DOHH2 (cell line): ENCODE measurements around the gene PACS2.

ENCODE experiments used
- H3F3A ChIP-seq: fragments of 200-600 bp; sonication (generic), shearing (Covaris generic); 2 replicates; pipeline ENCODE4 v1.6.0; 2016; ENCODE audit warnings: antibody characterized with exemption, mild to moderate bottlenecking; ENCODE audit not compliant: control insufficient read depth, insufficient read depth
- H3K27ac ChIP-seq: fragments of 200-600 bp; sonication (generic); 2 replicates; pipeline ENCODE4 v1.5.1; 2014; ENCODE audit warnings: low read depth, mild to moderate bottlenecking, low read length, moderate library complexity
- H3K27me3 ChIP-seq: fragments of 200-600 bp; sonication (generic); 2 replicates; pipeline ENCODE4 v1.6.1; 2014; ENCODE audit warnings: mild to moderate bottlenecking, low read length, mixed read lengths; ENCODE audit not compliant: control insufficient read depth
- H3K36me3 ChIP-seq: fragments of 200-600 bp; sonication (generic); 2 replicates; pipeline ENCODE4 v1.6.1; 2014; ENCODE audit warnings: mild to moderate bottlenecking, low read length, moderate library complexity, mixed read lengths; ENCODE audit not compliant: control insufficient read depth
- H3K4me1 ChIP-seq: fragments of 200-600 bp; sonication (generic); 2 replicates; pipeline ENCODE4 v1.6.1; 2014; ENCODE audit warnings: mild to moderate bottlenecking, low read length, mixed read lengths; ENCODE audit not compliant: control insufficient read depth
- H3K4me2 ChIP-seq: fragments of 200-600 bp; sonication (generic); 2 replicates; pipeline ENCODE4 v1.6.0; 2014; ENCODE audit warnings: mild to moderate bottlenecking, low read length, moderate library complexity
- H3K4me3 ChIP-seq: fragments of 200-600 bp; sonication (generic); 2 replicates; pipeline ENCODE4 v1.5.1; 2014; ENCODE audit warnings: mild to moderate bottlenecking, low read length, mixed read lengths
- H3K79me2 ChIP-seq: fragments of 200-600 bp; sonication (generic); 2 replicates; pipeline ENCODE4 v1.6.1; 2014; ENCODE audit warnings: mild to moderate bottlenecking, low read length, mixed read lengths; ENCODE audit not compliant: control insufficient read depth
- H3K9me2 ChIP-seq: fragments of 200-600 bp; sonication (generic); replicated peaks from 2 replicates; pipeline ENCODE4 v1.6.1; 2014; ENCODE audit warnings: mild to moderate bottlenecking, low read length, mixed read lengths; ENCODE audit not compliant: control insufficient read depth
- H3K9me3 ChIP-seq: fragments of 200-600 bp; sonication (generic); 2 replicates; pipeline ENCODE4 v1.6.1; 2014; ENCODE audit warnings: antibody characterized with exemption, low read length, mixed read lengths; ENCODE audit not compliant: control insufficient read depth, insufficient read depth
- H4K20me1 ChIP-seq: fragments of 200-600 bp; sonication (generic); 2 replicates; pipeline ENCODE4 v1.6.0; 2014; ENCODE audit warnings: low read depth, mild to moderate bottlenecking, antibody characterized with exemption, low read length, moderate library complexity; ENCODE audit not compliant: control insufficient read depth, insufficient read depth
- EZH2phosphoT487 ChIP-seq: fragments of 200-600 bp; sonication (generic); IDR thresholded peaks from 2 replicates; pipeline ENCODE4 v1.6.1; 2017; ENCODE audit warnings: borderline replicate concordance, mild to moderate bottlenecking, antibody characterized with exemption, low read length, moderate library complexity, mixed read lengths
- TF ChIP-seq, protein P1 (sequence below): fragments of 200-600 bp; sonication (generic); IDR thresholded peaks from one replicate; pipeline ENCODE4 v1.5.1; 2014; ENCODE audit warnings: antibody characterized with exemption, mild to moderate bottlenecking, low read depth, low read length; ENCODE audit not compliant: poor library complexity, severe bottlenecking

PACS2 gene

DNA sequence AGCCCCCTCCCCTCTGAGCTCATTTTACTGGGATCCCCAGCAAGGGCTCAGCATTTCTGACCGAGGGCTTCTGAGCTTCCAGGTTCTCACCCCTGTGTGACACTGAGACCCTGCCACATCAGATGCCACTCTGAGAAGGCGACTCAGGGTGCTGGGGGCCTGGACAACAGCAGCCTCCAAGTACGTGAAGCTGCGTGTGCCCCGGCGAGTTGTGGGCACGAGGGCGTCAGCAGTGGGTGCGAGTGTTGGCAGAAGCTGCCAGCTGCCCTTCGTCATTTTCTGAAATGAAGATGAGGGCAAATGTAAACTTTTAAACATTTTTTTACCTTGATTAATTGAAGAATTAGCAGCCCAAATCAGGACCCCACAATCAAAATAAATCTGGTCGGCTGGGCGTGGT lies 51.1 kb downstream of the PACS2 start:
- Histone ChIP-seq H3K4me1 (peaks cover 13% of the 10 kb centered on the region), H3K4me3 (no peak overlapping the region), H3K9me2 (no peaks in the 10 kb centered on the region), H3K79me2 (no peaks in the 10 kb centered on the region), H3K4me2 (no peak overlapping the region), H3K36me3 (no peaks in the 10 kb centered on the region), H4K20me1 (no peaks in the 10 kb centered on the region), H3F3A (peaks cover 5% of the 10 kb centered on the region), H3K27me3 (peaks cover 6% of the 10 kb centered on the region; the same call in 1 of the 2 replicates), H3K27ac (no peak overlapping the region), H3K9me3 (no peaks in the 10 kb centered on the region)
- TF ChIP-seq, protein P1, sequence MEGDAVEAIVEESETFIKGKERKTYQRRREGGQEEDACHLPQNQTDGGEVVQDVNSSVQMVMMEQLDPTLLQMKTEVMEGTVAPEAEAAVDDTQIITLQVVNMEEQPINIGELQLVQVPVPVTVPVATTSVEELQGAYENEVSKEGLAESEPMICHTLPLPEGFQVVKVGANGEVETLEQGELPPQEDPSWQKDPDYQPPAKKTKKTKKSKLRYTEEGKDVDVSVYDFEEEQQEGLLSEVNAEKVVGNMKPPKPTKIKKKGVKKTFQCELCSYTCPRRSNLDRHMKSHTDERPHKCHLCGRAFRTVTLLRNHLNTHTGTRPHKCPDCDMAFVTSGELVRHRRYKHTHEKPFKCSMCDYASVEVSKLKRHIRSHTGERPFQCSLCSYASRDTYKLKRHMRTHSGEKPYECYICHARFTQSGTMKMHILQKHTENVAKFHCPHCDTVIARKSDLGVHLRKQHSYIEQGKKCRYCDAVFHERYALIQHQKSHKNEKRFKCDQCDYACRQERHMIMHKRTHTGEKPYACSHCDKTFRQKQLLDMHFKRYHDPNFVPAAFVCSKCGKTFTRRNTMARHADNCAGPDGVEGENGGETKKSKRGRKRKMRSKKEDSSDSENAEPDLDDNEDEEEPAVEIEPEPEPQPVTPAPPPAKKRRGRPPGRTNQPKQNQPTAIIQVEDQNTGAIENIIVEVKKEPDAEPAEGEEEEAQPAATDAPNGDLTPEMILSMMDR = no peak
- TF ChIP-seq EZH2phosphoT487 = no peak

DNA sequence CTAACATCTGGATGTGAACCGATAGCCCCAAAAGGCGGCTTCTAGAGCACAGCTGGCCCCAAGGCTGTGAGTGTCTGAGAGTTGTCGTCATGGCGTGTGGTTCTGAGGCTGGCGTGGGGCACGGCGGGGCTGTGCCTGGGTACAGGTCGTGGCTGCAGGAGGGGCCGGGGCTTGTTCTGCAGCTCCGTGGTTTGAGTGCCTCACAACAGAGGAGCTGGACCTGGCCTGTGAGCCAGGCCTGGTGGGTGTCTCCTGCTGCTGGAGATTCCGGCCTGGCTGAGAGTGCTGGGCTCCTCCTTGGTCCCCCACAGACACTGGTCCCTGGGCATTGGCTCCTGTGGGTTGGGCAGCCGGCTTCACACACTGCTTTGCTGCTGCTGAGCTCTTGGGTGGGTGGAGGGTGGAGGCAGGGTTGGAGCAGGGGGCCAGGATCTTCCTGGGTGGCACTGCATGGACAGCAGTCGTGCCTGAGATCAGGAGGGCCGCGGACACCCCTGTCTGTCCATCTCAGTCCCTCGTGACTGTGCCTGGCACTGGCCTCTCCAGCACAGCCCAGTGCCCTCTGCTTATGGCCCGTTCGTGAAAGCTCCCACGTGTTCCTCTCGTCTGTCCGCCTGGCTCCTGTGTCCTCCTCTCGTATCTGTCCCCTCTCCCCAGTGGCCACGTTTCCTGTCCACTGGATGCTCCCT lies 52.0 kb downstream of the PACS2 start:
- H3K4me1 ChIP-seq = peaks cover 13% of the 10 kb centered on the region
- H3K4me3 ChIP-seq = no peak overlapping the region
- H4K20me1 ChIP-seq = no peaks in the 10 kb centered on the region
- peaks cover 5% of the 10 kb centered on the region for H3F3A ChIP-seq
- no peaks in the 10 kb centered on the region for H3K79me2 ChIP-seq
- no peaks in the 10 kb centered on the region for H3K36me3 ChIP-seq
- H3K9me2 ChIP-seq = no peaks in the 10 kb centered on the region
- H3K27me3 ChIP-seq = peaks cover 6% of the 10 kb centered on the region; the same call in 1 of the 2 replicates
- TF ChIP-seq, protein P1 = no peak
- TF ChIP-seq EZH2phosphoT487 = no peak
- H3K9me3 ChIP-seq = no peaks in the 10 kb centered on the region
- H3K27ac ChIP-seq = no peak overlapping the region
- H3K4me2 ChIP-seq = no peak overlapping the region

DNA sequence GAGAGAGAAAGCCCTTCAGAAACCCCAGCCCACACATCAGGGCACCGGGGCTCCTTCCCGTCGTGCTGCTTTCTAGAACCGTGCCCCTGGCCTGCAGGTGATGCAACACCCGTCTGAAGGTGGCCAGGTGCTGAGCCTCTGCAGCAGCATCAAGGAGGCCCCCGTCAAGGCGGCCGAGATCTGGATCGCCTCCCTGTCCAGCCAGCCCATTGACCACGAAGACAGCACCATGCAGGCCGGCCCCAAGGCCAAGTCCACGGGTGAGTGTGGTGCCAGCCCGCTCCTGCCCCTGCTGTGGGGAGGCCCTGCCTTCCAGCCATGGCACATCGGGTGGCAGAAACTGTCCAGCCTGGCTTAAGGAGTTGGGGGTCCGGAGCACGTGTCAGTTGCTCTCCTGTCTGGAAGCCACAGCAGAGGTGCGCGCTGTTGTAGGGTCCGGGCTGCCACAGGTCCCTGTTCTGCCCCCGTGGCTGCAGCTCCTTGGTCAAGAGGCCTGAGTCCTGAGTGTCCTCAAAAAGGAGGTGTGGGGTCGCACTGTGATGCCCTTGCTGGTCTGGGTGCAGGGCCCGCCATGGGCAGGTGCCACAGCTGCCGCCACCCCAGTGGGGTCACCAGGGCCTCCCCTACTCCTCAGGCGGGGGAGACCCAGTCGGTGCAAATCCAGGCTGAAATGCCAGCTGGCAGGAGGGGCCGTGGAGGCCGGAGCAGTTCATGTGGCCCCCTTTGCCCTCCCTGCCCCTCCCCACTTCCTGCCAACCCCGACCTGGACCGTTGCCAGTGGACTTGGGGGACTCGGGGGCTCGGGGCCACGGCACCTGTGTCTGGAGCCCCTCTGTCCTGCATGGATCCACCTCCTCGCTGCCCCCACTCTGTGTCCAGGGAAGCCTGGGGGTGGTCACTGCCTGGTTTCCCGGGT lies 52.8 kb downstream of the PACS2 start:
- H4K20me1 ChIP-seq = no peaks in the 10 kb centered on the region
- no peaks in the 10 kb centered on the region for H3K36me3 ChIP-seq
- H3K79me2 ChIP-seq = no peaks in the 10 kb centered on the region
- H3K27me3 ChIP-seq = peaks cover 6% of the 10 kb centered on the region; the same call in 1 of the 2 replicates
- TF ChIP-seq, protein P1 = no peak
- no peak for TF ChIP-seq EZH2phosphoT487
- H3F3A ChIP-seq = peaks cover 5% of the 10 kb centered on the region
- H3K9me3 ChIP-seq = no peaks in the 10 kb centered on the region
- no peak overlapping the region for H3K4me2 ChIP-seq
- H3K9me2 ChIP-seq = no peaks in the 10 kb centered on the region
- peaks cover 13% of the 10 kb centered on the region for H3K4me1 ChIP-seq
- no peak overlapping the region for H3K27ac ChIP-seq
- H3K4me3 ChIP-seq = no peak overlapping the region
